NCI-H524 (cell line): ENCODE data around the gene OPA1.

ENCODE experiments used
- DNase-seq, 2 experiments: peaks; one replicate each; lab custom pipeline; 2025; lab: John Stamatoyannopoulos, UW

Gene OPA1

DNA sequence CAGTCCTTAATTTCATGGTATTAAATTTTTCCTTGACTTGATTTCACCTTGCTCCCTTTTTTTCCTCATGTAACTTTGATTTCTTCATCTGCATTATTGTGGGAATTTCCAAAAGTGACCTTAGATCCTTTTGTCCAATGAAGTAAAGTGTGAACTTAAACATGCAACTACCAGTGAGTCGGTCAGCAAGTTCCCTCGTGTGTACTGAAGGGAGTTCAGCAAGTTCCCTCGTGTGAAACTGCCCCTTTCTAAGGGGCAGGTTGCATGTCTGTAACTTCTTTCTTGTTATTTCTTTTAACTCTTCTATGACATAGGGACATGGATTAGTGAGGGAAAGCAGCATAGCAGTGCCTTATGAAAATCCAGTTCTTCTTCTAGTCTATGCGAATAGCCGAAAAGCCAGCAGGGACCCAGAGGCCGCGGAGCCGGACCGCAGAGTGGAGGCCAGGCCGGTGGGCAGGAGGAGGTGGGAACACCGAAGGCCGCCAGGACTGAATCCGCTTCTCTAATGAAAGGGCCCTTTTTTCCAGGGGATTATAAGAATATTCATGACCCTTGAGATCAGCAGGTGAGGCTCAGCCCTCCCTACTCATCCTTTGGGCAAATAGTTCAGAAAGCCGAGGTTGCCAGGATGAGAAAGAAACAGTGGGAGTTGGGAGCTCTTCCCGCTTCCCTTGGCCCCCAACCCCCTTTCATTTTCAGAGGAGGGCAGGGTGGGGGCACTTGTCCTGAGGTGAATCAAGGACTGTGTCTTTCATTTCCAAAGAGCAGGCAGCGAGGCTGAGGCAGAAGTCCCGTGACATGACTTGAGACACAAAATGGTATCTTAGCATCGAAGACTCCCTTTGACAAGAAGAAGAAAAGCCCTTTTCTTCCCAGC is 117.5 kb downstream of the OPA1 start:
- no peak for DNase-seq

DNA sequence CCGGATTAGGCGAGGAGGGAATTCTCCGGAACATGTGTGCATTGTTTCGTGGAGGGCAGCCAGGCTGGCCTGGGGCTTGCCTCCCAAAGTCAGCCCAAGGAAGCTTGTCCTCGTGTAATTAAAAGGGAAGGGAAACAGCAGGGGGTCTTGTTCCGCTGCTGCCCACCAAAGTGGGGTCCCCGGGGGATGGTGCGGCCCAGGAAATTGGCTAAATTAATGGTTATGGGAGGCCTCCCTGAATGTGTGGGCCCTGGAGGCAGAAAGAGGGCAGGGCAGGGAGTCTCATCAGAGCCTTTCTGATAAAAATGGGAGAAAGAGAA is 118.1 kb downstream of the OPA1 start:
- no peak for DNase-seq

DNA sequence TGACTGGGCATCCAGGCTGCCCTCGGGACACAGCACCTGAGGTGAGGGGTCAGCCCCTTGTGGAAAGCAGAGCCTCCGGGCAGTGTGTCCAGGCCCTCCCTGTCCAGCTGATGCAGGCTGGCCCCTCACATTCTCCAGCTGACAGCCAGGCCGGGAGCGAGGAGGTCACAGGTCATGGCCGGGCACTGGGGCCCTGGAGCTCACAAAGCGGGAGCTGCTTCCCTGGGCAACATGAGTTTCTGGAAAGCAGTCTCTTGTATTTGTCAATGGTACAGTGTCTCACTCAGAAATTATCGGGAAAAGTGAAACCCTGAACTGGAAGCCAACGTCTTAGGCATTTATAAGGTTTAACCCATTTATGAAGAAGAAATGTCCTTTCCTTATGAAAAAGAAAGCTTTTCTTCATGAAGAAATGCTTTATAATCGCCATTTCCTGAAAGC is 118.5 kb downstream of the OPA1 start:
- DNase-seq, result no peak

DNA sequence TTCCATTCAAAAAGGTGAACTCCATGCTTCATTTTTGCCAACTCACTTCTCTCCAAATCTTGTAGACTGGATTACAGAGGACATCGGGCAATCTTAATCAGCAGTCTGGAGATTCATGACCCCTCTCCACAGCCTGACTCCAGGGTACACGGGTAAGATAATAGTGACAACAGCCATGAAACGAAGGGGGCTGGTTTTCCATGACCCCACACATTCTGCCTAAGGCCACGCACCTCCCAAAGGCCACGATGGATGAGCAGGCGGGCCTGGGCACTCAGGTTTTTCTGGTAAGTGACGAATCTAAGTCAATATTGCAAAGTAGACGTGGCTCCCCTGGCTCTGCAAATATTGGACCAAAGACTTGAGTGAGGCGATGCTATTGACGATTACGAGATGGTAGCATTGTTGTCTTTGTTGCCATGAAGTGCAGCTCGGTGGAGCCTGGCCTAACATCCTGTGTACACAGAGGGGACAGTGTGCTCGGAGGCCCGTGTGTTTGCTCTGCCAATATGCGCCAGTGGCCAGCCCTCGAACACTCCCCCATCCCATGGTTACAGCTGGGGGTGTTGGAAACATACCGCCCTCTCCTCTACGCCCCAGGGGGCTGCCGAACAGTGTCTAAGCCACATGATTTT is 119.1 kb downstream of the OPA1 start:
- DNase-seq, result no peak

DNA sequence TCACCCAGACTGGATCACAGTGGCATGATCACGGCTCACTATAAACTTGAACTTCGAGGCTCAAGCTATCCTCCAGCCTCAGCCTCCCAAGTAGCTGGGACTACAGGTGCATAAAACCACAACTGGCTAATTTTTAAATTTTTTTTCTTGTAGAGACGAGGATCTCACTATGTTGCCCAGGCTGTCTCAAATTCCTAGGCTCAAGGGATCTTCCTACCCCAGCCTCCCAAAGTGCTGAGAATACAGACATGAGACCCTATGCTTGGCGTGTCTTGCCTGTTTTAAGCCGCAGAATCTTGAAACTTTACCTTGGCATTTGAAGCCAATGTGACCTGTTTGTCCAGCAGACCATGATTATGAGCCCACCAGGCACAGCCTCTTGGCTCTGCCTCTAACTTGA is 119.9 kb downstream of the OPA1 start:
- DNase-seq, result no peak

DNA sequence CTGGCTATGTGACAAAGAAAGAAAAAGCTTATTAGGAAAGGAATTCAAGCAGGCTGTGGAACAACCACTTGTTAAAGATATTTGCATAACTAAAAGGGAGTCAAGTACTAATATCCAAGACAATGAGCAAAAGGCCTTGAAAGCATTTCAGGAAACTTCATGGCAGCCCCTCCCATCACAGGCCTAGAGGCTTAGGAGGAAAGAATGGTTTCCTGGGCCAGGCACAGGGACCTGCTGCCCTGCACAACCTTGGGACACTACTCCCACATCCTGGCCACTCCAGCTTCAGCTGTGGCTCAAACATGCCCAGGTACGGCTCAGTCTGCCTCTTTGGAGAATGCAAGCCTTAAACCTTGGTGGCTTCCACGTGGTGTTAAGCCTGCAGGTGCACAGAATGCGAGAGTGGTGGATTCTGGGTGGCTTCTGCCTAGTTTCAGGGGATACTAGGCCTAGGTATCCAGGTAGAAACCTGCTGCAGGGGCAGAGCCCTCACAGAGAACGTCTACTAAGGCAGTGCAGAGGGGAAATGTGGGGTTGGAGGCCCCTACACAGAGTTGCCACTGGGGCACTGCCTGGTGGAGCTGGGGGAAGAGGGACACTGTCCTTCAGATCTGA is 121.6 kb downstream of the OPA1 start:
- DNase-seq, result no peak

DNA sequence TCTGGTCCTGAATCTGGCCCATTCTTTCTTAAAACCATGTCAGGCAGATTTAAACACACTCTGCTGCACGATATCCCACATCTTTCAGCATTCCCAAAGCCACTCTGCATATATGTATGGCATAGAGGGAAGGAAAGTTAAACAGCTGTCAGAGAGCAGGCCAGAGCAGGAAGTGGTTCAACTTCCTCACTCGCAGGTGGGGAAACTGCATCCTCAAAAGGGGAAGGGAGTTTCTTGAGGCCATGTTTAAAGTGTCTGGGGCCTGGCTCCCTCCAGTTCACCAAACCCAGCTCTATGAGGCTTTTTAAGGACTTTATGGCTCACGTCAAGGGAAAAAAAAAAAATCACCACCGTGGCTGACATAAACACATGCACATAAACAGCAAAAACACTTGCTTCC is 123.1 kb downstream of the OPA1 start:
- DNase-seq, result no peak

DNA sequence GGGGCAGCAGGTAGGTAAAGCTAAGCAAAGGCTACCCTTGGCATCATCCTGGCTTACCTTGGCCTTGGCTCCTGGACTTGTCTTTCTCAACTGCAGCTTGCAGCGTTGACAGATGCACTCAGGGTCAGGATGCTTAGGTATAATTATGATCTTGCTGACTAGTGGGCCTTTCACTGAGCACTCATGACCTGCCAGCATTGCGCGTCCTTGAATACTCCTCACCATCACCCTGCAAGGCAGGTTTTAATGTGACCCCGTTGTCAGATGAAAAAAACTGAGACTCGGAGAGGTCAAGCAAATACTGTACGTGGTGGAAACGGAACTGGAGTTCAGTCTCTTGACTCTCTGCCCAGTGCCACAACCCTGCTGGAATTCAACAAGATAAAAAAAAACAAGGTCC is 126.7 kb downstream of the OPA1 start:
- no peak for DNase-seq

DNA sequence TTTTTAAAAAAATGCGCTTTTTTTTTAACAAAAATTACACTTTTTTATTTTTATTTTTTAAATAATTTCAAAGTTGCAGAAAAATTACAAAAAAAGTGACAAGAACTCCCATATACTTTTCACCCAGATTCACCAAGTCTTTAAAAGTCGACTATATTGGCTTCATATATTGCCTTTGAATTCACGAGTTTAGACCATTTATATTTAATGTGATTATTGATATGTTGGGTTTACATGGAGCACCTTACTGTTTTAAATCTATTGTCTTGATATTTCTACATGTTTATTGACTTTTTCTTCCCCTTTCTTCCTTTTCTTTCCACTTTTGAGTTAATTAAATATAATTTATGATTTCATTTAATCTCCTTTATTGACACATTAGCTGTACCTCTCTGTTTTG is 127.2 kb downstream of the OPA1 start:
- DNase-seq, result no peak

DNA sequence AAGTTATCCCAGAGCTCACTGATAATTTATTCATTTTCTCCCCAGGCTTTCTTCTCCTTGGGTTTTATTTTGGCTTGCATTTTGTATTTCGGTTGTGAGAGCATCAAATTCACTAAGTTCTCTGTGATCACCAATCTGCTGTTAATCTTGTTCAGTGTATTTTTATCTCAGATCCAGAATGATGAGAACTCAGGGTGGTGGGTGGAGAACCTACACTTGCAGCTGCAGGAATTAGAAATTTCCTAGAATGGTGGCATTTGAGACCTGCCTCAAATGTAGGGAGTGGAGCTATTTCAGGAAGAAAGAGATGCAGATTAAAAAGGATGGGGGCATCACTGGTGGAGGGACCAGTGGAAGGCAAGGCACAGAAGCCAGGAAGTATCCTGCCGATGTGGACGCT is 129.6 kb downstream of the OPA1 start:
- no peak for DNase-seq

DNA sequence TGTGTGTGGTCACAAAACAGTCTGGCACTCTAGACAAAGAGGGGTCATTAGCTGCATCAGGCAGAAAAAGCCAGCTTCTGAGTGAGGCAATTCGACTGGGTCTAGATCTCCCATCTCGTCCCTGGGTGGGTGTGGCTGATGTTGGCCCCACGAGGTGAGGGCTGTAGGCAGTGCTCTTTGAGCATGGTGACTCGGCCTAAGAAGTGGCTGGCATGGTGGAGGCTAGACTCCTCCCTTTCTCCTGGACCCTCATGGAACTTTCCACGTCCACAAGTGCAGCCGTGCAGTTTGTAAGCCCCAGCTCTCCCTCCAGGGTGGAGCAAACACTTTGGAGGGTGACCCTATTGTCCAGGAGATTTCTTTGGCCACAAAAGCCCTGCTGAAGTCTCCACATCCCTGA is 134.1 kb downstream of the OPA1 start:
- DNase-seq, result no peak

DNA sequence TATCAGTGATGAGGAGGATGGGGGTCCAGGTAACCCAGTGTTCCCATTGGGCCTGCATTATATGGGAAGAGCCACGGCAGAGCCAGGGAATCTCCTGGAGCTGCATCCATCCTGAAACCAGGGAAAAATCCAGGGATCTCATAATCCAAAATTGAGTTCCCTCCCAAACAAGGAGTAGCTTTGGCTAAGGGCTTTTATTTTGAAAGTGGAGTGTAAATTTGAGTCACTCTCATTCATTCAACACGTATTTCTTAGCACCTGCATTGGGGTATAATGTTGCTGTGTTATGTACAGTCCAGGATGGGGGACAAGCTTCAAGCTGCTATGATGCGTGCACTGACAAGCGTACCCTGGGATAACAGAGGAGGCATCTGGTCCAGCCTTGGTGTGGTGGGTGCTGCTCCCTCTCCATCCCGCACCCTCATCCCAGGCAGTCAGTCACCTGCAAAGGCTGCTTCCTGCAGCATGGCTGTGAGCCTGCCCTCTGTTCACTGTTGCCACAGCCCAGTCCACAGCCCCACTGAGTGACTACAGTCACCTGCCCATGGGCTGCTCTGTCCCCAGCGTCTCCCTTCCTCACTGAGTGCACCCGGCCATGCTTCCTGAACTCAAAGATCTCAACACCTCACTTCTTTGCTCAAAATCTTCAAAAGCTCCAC is 135.6 kb downstream of the OPA1 start:
- DNase-seq, result no peak

DNA sequence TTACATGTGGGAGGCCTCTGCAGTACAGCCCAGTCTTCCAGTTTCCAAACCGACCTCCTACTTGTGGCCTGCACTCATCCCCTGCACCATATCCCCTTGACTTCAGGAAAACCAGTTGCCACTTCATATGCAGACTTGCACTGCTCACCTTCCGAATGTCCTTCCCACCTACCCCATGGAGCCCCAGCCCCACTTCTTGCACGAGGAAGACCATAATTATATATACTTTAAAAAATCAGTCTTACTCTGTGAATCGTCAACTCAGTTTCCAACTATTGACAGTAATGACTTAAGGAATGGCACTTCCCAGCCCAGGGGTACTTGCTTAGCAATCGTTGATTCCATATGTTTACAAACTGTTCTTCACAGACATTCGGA is 136.1 kb downstream of the OPA1 start:
- no peak for DNase-seq

DNA sequence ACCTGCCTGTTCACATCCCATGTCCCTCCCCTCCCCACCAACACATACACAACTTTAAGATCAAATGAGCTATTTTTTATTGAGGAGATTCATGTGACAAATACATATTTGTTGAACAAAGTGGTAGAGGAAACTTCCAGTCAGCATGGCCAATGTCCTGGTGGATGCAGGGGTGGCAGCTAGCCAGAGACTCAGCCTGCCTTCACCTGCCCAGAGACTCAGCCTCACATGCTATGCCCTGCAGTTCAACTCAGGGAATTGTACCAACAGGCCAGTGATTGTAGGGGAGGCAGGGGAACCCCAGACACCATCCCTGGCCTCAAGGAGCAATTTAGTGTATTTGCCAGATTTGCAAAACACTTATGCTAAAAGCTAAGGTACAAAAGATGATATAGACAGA is 136.6 kb downstream of the OPA1 start:
- no peak for DNase-seq

DNA sequence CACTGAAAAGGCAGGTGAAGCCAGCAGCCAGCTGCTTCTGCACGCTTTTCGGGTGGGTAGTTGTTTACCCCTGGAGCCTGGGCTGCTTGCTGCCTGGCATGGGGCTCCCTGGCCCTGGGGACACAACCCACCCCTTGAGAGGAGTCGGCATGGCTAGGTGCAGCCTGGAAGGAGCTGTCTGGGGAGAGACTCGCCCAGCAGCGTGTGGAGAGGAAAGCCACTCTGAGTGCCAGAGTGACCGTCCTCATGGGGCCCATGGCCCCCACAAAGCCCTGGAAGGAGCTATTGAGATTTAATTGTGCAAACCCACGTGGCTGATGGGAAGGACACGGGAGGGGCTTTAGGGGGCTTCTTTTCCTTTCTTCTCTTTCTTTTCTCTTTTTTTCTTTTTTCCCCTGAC is 137.5 kb downstream of the OPA1 start:
- no peak for DNase-seq

DNA sequence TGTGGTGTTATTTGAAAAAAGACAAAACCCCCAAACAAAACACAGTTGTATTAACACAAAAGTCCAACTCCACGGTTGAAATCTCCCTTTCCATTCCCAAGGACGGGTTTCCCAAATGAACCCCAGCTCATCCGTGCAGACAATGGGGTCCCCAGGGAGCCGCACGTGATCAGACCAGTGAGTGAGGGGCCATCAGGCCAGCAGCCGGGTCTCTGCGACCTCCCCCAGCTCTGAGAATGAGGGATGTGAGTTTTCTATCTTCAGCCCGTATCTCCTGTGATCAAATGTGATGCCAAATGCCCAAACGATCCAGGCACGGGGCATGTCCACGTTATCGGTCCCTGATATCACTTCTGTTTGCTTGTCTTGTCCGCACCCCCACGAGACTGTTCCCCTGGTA is 138.0 kb downstream of the OPA1 start:
- no peak for DNase-seq

DNA sequence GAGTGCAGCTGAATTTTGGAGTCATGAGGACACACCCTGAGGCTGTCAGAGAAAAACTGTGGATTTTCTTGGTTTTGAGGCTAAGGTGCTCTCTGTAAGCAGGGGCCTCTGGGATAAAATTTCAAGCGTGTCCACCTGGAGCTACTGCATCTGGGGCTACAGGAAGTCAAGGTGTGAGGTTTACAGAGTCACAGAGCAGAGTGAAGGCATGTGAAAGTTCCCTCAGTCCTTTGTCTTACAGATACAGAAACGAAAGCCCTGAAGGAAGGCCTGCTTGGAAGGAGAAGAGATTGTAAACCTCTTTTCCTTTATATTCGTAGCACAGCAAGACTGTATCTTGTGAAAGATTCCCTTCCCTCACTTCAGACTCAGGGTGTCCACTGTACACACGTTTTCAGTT is 138.6 kb downstream of the OPA1 start:
- no peak for DNase-seq

DNA sequence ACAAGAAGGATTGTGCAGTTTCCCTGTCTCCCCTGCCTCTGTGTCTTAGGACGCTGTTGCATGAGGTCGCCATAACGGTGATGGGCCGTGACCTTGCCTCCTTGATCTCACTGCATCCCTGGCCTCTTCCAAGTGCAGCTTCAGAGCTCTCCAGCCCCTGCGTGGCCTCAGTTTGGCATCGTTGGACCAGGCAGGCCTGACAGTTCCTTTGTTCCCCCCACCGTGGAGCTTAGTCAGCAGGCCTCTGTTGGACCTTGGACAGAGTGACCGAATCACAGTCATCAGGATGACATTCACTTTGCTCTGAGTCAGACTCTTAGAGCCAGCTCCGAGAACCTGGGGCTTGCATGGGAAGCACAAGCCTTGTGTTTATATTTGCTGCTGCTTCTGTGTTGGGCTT is 139.4 kb downstream of the OPA1 start:
- no peak for DNase-seq

DNA sequence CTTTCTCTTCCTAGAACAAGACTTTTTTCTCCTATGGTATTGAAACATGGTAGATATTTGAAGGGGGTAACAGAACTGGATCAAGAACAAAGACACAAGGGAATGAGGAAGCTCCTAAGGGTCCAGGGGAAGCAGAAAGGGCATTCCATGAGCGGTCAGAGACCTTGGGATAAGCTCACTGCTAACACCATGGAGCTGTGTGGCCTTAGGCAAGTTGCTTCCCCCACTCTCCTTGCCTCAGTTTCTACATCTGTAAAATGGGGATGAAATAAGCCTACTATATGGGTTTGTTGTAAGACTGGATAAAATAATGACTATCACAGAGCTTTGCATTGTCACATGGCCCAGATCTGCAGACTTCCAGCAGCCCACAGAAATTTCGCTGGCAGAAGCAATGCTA is 139.8 kb downstream of the OPA1 start:
- no peak for DNase-seq

DNA sequence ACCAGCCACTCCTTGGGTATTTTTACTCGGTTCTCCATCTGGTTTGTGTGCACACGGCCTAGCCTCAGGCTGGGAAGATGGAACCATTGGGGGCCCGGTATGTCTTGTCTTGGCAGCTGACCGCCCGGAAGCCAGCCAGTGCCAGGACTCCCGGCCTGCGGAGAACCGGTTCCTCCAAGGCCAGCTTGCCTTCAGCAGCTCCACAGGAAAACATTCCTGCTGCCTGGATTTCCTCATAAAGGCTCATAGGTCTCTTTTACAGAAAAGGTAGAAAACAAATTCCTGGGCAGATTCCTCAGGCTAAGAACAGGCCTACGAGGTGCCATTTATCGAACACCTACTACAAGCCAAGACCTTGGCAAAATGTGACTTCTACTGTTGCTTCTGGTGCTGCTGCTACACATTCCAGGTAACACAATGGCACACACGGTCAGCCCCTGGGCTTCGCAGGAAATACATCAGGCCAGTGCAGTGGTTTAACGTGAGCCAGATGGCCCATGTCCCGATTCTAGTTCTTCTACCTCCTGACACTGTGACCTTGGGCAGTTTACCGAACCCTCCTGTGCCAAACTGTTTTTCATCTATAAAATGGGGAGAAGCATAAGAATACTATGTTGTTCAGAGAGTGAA is 141.8 kb downstream of the OPA1 start:
- no peak for DNase-seq

DNA sequence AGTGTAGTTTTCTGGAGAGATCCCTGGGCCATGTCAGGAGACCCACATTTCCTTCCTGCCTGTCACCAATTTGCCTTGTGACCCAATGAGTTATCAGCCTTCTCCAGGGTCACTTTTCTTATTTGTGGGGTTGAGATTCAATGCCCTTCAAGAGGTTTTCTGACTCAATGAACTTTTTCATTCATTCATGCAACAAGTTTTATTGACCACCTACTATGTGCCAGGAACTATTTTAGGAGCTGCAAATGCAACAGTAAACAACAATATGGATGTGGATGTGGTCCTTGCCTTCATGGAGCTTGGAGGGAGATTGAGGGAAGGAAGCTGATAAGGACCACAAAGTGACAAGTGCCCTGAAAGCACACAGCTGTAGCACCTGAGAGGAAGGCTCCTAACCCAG is 142.8 kb downstream of the OPA1 start:
- no peak for DNase-seq

DNA sequence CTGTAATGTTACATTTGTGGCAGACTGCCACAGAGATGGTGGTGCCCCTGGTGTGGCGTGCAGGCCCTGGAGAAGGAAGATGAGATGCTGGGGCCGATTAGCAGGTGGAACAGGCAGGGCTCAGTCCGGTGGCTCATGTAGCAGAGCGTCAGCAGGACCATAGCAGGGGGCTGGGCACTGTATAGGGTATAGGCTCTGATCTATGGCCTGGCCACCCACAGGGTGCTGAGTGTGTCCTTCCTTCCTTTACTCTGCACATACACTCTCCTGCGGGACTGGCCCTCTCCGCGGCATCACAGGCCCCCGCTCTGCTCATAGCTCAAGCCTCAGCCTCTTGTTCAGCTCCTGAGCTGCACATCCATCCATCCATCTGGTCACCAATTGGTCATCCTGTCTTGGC is 143.6 kb downstream of the OPA1 start:
- DNase-seq, result no peak
